Measurements from ENCODE around the gene KCTD19.

- TF ChIP-seq CSDC2 (CRISPR knock-in tag; IDR thresholded peaks at IDR 0.05) (no peak), SNAI2 (CRISPR knock-in tag; IDR thresholded peaks at IDR 0.05) (no peak), ZFP30 (CRISPR knock-in tag; IDR thresholded peaks at IDR 0.05) (no peak), ZC3H10 (CRISPR knock-in tag; IDR thresholded peaks at IDR 0.05) (no peak), ISL1 (CRISPR knock-in tag; IDR thresholded peaks at IDR 0.05) (no peak), ZFP3 (CRISPR knock-in tag; IDR thresholded peaks at IDR 0.05) (no peak), RARB (CRISPR knock-in tag; IDR thresholded peaks at IDR 0.05) (no peak), CSRNP3 (CRISPR knock-in tag; IDR thresholded peaks at IDR 0.05) (no peak)
- TF ChIP-seq, protein P1, sequence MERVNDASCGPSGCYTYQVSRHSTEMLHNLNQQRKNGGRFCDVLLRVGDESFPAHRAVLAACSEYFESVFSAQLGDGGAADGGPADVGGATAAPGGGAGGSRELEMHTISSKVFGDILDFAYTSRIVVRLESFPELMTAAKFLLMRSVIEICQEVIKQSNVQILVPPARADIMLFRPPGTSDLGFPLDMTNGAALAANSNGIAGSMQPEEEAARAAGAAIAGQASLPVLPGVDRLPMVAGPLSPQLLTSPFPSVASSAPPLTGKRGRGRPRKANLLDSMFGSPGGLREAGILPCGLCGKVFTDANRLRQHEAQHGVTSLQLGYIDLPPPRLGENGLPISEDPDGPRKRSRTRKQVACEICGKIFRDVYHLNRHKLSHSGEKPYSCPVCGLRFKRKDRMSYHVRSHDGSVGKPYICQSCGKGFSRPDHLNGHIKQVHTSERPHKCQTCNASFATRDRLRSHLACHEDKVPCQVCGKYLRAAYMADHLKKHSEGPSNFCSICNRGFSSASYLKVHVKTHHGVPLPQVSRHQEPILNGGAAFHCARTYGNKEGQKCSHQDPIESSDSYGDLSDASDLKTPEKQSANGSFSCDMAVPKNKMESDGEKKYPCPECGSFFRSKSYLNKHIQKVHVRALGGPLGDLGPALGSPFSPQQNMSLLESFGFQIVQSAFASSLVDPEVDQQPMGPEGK (CRISPR knock-in tag; IDR thresholded peaks at IDR 0.05; ENCODE audit: borderline replicate concordance): no peak
Observed at GRCh38 chr16:67284699-67285646, 41.6 kb downstream of the KCTD19 start.

Data from SK-N-SH treated with all-trans-retinoic acid at 6 μM for 48 hours (cell line).